PFSK-1 (cell line): ENCODE measurements around the gene SPX.

Experiments used
- FOXP2 ChIP-seq: optimal IDR thresholded peaks from 2 replicates; pipeline ENCODE3; 2011; ENCODE audit warnings: borderline replicate concordance, control low read depth, inconsistent platforms; ENCODE audit not compliant: insufficient read depth; ENCODE audit errors: extremely low read length, extremely low read depth
- POLR2AphosphoS5 ChIP-seq: IDR thresholded peaks from 2 replicates; pipeline ENCODE4 v1.6.1; 2012; ENCODE audit warnings: low read depth, mild to moderate bottlenecking, control low read depth, low read length, moderate library complexity
- REST ChIP-seq, 2 experiments: IDR thresholded peaks; 2 replicates each; pipeline versions ENCODE4 v1.6.1 to v1.8.0; 2011 to 2012; ENCODE audit warnings: low read depth in 2 of 2, low read length in 2 of 2, control low read depth in 1 of 2, inconsistent platforms in 1 of 2, mild to moderate bottlenecking in 1 of 2, moderate library complexity in 1 of 2; ENCODE audit not compliant: insufficient read depth in 1 of 2
- SIN3A ChIP-seq: IDR thresholded peaks from 2 replicates; pipeline ENCODE4 v1.6.1; 2012; ENCODE audit warnings: mild to moderate bottlenecking, low read length, moderate library complexity, borderline replicate concordance; ENCODE audit not compliant: insufficient read depth
- TAF1 ChIP-seq: IDR thresholded peaks from 2 replicates; pipeline ENCODE4 v1.6.1; 2012; ENCODE audit warnings: low read length, control low read depth, borderline replicate concordance; ENCODE audit not compliant: insufficient read depth

SPX gene

GRCh38 chr12:21580748-21581516 lies 54.8 kb downstream of the SPX start:
- TF ChIP-seq SIN3A (no peak), TAF1 (no peak), FOXP2 (no peak), POLR2AphosphoS5 (no peak), REST (IDR thresholded peaks at IDR 0.05; ENCODE audit: insufficient read depth in 1 of 2, low read depth in 2 of 2, low read length in 2 of 2) (no peak)
